COLO829 (cell line): ENCODE results near the gene PLB1.
"Not testable (repeated sequence)": the region's sequence is repeated elsewhere in the genome, so short reads cannot be mapped to it uniquely, and the experiment has no call there.

Experiments used
- DNase-seq: peaks from one replicate; pipeline ENCODE4 v3.0.0; 2012; ENCODE audit warnings: low spot score

PLB1 gene

GRCh38 chr2:28648671-28649395, 153.0 kb downstream of the PLB1 start:
- DNase-seq = no peak

GRCh38 chr2:28649481-28650265, 153.8 kb downstream of the PLB1 start:
- DNase-seq = peak; percentile 48

DNA sequence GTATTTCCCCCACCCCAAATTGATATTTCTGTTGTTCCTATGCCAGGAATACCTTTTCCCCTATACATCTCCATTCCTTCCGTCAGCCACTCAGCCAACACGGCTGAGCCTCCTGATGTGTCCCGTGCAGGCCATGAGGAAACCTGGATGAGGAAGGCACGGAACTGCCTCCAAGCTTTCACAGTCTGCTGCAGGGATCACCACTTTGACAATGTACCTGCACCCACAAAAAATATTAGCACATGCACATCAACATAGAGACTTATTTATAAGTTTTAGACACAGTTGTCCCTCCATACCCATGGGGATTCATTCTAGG, 154.4 kb downstream of the PLB1 start:
- no peak for DNase-seq

GRCh38 chr2:28652217-28652616, 156.4 kb downstream of the PLB1 start:
- DNase-seq = peak; percentile 90

- DNase-seq = no peak
Measured at GRCh38 chr2:28653892-28654662, 158.2 kb downstream of the PLB1 start.

GRCh38 chr2:28654663-28655320, 158.9 kb downstream of the PLB1 start:
- DNase-seq = no peak

- DNase-seq = no peak
Measured at GRCh38 chr2:28656937-28657615, 161.2 kb downstream of the PLB1 start.

GRCh38 chr2:28658369-28658768, 162.5 kb downstream of the PLB1 start:
- DNase-seq = no peak

DNA sequence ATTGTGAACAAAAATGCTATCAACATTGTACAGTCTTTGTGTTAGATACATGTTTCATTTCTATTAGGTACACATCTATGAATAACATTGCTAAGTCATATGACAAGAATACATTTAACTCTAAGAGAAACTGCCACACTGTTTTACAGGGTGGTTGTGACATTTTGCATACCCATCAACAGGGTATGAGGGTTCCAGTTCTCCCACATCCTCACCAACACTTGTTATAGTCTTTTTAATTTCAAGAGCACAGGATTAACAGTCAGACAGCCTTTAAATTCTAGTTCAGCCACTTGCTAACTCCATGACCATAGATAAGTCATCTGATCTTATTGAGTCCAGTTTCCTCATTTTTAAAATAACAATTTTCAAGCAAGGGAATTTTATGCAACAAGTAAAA, 163.3 kb downstream of the PLB1 start:
- no peak for DNase-seq

DNA sequence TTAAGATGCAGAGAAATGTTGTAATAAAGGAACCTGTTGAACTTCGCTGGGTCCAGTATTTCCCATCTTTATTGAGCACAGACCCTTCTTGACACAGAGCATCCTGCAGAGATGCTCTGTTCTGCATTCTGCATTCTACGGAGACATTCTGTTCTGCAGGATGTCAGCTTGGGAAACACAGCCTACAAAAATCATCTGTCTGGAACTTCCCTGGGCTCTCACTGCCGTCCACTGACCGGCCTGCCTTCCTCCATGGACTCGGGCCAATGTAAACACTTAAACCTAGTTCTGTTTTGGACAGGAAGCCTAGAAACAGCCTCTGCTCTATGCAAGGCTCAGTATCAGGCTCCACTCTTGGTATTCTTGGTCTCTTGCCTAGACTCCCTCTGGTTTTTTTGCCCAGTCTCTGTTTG, 165.7 kb downstream of the PLB1 start:
- no peak for DNase-seq

- no peak for DNase-seq
Measured at GRCh38 chr2:28662044-28662443, 166.2 kb downstream of the PLB1 start.

DNA sequence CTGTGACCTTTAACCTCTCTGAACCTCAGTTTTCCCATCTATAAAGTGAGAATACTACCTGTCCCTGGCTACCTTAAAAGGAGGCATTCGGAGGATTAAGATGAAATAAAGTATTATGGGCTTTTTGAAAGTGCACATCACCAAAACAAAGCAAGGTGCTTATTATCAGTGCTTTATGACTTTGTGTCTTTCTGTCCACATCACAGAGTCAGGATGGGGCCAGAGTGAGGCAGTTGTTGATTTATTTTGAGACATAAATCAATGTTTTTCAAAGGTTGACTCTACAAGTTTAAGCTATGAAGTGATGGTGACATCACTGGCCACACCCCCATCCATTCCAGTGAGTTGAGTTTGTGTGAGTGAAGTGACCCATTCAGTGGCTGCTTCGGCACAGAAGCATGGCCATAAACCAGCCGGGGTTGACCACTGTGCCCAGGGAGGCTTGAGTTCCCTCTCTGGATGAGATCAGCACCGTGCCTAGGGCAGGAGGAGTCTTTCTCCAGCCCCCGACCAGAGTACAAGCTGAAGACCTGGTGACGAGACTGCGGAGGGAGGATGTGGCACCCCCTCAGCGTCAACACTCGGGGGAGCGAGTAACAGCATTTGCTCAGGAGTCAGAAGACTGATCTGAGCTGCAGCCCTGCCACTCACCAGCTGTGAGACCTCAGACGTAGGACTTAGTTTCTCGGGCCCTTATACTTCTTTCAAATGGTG, 166.8 kb downstream of the PLB1 start:
- DNase-seq = no peak

- no peak for DNase-seq
Measured at GRCh38 chr2:28663359-28663758, 167.5 kb downstream of the PLB1 start.

DNA sequence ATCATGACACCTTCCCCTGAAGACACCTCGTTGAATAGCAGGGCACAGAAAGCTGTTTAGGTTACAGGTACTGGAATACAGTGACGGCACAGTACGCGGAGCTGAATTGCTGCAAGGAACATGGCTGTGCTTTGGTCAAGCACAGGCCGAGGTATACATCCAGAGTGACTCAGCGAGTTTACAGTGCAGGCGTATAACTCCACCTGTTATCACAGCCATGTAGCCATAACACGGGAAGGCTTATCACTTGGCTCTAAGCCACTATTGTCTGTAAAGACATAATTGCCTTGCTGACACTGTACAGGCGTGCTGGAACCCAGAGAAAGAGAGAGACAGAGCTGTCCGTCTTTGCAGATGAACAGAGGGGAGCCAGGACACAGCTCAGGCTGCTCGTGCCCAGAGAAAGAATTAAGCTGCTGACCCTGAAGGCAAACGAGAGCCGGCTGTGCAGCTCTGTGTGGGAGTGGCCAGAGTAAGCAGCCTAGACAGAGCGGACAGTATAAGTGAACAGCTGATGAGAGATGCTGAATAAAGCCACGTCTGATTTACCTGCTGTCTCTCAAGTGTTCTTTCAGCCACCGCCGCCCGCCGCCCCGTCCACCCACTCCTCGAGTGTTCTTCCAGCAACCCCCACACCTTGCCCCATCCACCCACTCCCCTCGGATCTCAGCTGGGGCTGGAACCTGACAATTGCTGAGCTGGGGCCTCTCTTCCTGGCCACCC, 168.4 kb downstream of the PLB1 start:
- DNase-seq = no peak

DNA sequence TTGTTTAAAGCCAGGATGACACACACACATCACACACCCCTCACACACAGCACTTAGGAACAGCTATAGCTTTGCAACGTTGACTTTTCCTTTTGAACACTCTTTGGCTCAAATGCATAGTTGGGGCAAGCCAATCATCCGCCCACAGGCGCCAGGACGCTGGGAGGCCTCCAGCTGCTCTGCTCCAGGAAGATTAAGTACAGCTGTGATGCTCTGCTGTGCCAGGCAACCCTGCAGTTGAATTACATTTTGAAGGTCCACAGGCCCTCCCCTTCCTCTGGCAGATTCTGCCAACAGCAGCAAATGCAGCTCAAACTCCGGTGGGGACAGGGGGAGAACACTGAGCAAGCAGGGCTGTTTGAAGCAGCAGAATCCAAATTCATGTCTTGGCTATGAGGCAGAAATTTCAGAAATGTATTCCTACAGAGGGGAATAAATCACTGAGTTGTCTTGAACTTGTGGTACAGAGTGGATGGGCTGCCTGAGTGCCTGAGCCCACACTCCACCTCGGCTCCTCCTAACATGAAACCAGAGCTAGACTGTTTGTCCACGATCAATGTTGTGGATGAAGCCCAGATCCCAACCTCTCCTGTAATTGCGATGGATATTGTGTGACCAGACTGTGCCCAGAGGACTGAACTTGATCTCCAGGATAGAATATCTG, 169.3 kb downstream of the PLB1 start:
- no peak for DNase-seq

- not testable (repeated sequence) for DNase-seq
Measured at GRCh38 chr2:28665811-28666377, 170.0 kb downstream of the PLB1 start.

GRCh38 chr2:28666496-28667184, 170.8 kb downstream of the PLB1 start:
- DNase-seq = no peak

DNA sequence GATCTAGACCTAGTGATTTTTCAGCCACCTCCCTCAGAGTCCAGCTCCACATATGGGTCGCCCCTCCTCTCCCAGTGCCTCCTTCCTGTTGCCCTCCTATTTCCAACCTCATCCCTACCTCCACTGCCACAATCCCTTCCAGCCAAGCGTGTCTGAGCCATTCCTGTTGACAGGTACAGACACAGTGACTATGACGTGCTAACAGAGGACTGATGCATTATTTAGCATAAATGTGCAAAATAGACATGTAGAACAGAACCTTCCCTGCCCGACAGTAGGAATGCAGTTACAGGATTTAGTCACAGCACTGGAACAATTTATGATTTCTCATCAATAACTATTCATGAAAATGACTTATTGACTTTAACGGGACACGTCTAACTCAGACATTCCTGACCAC, 171.4 kb downstream of the PLB1 start:
- DNase-seq = no peak
